Erythroblast (primary cell): Measurements from ENCODE around the gene SLCO2B1.

Source experiments
- GATA1 ChIP-seq: IDR thresholded peaks from 2 replicates; pipeline ENCODE4 v1.6.1; 2011; ENCODE audit warnings: low read depth, mild to moderate bottlenecking, control low read depth, low read length, moderate library complexity
- POLR2A ChIP-seq: IDR thresholded peaks from 2 replicates; pipeline ENCODE4 v1.6.1; 2011; ENCODE audit warnings: mild to moderate bottlenecking, low read length

- TF ChIP-seq POLR2A (no peak), GATA1 (no peak)
Measured at GRCh38 chr11:75201771-75202170, 50.9 kb downstream of the SLCO2B1 start.
